ENCODE measurements around the gene CHCHD6.

CHCHD6 gene

GRCh38 chr3:126963261-126964190 is 259.5 kb downstream of the CHCHD6 start:
- no peak for DNase-seq

GRCh38 chr3:126964261-126964660 is 260.2 kb downstream of the CHCHD6 start:
- no peak for DNase-seq

GRCh38 chr3:126964950-126965349 is 260.9 kb downstream of the CHCHD6 start:
- no peak for DNase-seq

GRCh38 chr3:126965526-126966080 is 261.6 kb downstream of the CHCHD6 start:
- no peak for DNase-seq

- no peak for DNase-seq
Observed at GRCh38 chr3:126967386-126967785, 263.3 kb downstream of the CHCHD6 start.

- DNase-seq: no peak
Observed at GRCh38 chr3:126968391-126969390, 264.7 kb downstream of the CHCHD6 start.

- DNase-seq: no peak
Observed at GRCh38 chr3:126969586-126969985, 265.5 kb downstream of the CHCHD6 start.

- no peak for DNase-seq
Observed at GRCh38 chr3:126970101-126970500, 266.1 kb downstream of the CHCHD6 start.

GRCh38 chr3:126970921-126971320 is 266.9 kb downstream of the CHCHD6 start:
- no peak for DNase-seq

- DNase-seq: no peak
Observed at GRCh38 chr3:126971891-126972351, 267.9 kb downstream of the CHCHD6 start.

- no peak for DNase-seq
Observed at GRCh38 chr3:126972866-126973265, 268.8 kb downstream of the CHCHD6 start.

GRCh38 chr3:126973814-126974213 is 269.8 kb downstream of the CHCHD6 start:
- DNase-seq: no peak

GRCh38 chr3:126974756-126975155 is 270.7 kb downstream of the CHCHD6 start:
- DNase-seq: no peak

- no peak for DNase-seq
Observed at GRCh38 chr3:126976906-126977305, 272.9 kb downstream of the CHCHD6 start.

- no peak for DNase-seq
Observed at GRCh38 chr3:126977821-126978220, 273.8 kb downstream of the CHCHD6 start.

GRCh38 chr3:126978291-126978690 is 274.3 kb downstream of the CHCHD6 start:
- DNase-seq: no peak

- no peak for DNase-seq
Observed at GRCh38 chr3:126979046-126979628, 275.1 kb downstream of the CHCHD6 start.

- no peak for DNase-seq
Observed at GRCh38 chr3:126980266-126980811, 276.3 kb downstream of the CHCHD6 start.

GRCh38 chr3:126982126-126982470 is 278.1 kb downstream of the CHCHD6 start:
- no peak for DNase-seq

GRCh38 chr3:126982471-126983175 is 278.6 kb downstream of the CHCHD6 start, which contains the start of gene PLXNA1:
Gene PLXNA1 (plus strand): TSS chr3:126983115. CDS start chr3:126988594, 5,479 bp downstream.
- DNase-seq: peak; percentile 82

- no peak for DNase-seq
Observed at GRCh38 chr3:126983276-126983652, 279.2 kb downstream of the CHCHD6 start.

Data from hematopoietic multipotent progenitor cell treated with erythropoietin and hydrocortisone succinate and interleukin-3 and kit ligand, for 8 days (in vitro differentiated cells).